Measurements from ENCODE around the gene GSTA2.

DNA sequence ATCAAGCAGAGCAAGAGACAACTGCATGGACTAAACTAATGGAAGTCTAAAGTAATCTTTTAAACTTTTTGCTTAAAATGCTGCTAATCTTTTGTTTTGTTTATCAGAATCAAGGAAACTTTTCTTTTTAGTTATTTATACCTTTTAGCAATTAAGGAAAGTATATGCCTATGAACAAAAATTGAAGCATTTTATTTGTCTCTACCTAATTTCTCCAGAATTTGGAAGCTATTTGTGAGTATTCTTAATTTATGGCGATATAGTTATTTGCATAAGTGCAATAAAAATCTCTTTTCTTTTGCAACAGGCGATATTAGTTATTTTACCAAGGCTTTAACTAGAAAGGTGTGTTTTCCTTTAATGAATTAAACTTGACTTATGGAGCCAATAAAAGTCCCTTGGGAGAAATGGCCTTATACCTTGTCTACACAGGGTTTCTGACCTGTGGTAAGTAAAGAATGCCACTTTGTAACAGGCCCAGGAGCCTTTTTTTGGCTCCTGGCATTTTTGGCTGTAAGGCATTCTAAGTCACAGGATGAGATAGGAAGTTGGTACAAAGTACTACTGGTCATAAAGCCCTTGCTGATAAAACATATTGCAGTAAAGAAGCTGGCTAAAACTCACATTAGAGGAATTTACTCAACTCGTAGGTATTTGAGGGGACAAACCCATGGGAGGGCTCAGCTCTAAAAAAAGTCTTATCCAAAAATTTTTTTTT lies 55.2 kb downstream of the GSTA2 start:
- TF ChIP-seq CTCF (IDR thresholded peaks at IDR 0.05; ENCODE audit: low read depth, low read length) (no peak), POLR2A (IDR thresholded peaks at IDR 0.05; ENCODE audit: extremely low read depth, insufficient read length) (no peak), MYC (IDR thresholded peaks at IDR 0.05; ENCODE audit: low read depth, low read length) (no peak)
- TF ChIP-seq, protein P1, sequence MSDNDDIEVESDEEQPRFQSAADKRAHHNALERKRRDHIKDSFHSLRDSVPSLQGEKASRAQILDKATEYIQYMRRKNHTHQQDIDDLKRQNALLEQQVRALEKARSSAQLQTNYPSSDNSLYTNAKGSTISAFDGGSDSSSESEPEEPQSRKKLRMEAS (IDR thresholded peaks at IDR 0.05; ENCODE audit: low read depth, low read length), result no peak
